ENCODE data around the gene RBMS3. TPM values are rescaled to one million over a fixed set of nuclear protein-coding genes. Genes with fewer than 3 reads are reported as not detected.

The RBMS3 gene
- total RNA-seq, 4 donors from 2014 or later = 3.8 to 18.7 (median 14.6) TPM

DNA sequence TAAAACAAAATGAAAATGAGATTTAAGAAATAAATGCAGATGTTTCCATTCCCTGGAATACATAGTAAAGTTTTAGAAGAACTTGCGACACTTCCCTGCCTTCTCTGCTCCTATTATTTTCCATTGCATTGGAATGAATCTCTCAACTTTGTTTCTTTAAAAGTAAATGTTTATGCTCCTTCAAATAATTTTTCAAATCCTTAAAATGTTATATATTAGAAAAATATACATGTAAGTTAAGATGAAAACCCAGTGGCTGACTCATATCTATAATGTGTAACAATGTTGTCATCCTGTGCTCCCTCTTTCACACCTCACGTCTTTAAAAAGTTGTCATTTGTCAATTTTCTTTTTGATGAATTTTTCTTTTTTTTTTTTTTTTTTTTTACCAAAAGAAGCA is 3.6 kb downstream of the RBMS3 start:
- no peaks in the 10 kb centered on the region for H3K27me3 ChIP-seq
- intact Hi-C loops (cut with DNase I; ENCODE audit: low total_unique reads) (no loop called here), in situ Hi-C loops (cut with MboI; ENCODE audit: low pct_ligation_motif_present in 1 of 4, low pct_unique_long_range_greater_than_20kb in 1 of 4, low sequenced_read_pairs in 3 of 4) (loop anchor here in 1 of 4 donors (25.0 kb wide), 1 partner anchor 478 kb away; no protein-coding TSS in a partner anchor)
- peaks cover 0 to 5% (median under 1%) of the 10 kb centered on the region in 4 donors for H3K4me1 ChIP-seq
- no peak for TF ChIP-seq POLR2A (IDR thresholded peaks at IDR 0.05)
- TF ChIP-seq POLR2AphosphoS5 (IDR thresholded peaks at IDR 0.05) = no peak
- TF ChIP-seq EP300 (IDR thresholded peaks at IDR 0.05; ENCODE audit: low read depth) = no peak
- no peak for TF ChIP-seq CTCF (IDR thresholded peaks at IDR 0.05)
- H3K4me3 ChIP-seq = peak overlapping the region in 2 of 4 donors; percentile 36 to 49
- no peaks in the 10 kb centered on the region for H3K36me3 ChIP-seq
- no peak for DNase-seq
- 58 to 67% methylated on average over 2 of the region's 2 CpGs for WGBS, 2 donors (ENCODE audit: low coverage in 1 of 2)
- no peaks in the 10 kb centered on the region for H3K9me3 ChIP-seq
- H3K27ac ChIP-seq = peak overlapping the region; percentile 78 to 87 (median 80)

DNA sequence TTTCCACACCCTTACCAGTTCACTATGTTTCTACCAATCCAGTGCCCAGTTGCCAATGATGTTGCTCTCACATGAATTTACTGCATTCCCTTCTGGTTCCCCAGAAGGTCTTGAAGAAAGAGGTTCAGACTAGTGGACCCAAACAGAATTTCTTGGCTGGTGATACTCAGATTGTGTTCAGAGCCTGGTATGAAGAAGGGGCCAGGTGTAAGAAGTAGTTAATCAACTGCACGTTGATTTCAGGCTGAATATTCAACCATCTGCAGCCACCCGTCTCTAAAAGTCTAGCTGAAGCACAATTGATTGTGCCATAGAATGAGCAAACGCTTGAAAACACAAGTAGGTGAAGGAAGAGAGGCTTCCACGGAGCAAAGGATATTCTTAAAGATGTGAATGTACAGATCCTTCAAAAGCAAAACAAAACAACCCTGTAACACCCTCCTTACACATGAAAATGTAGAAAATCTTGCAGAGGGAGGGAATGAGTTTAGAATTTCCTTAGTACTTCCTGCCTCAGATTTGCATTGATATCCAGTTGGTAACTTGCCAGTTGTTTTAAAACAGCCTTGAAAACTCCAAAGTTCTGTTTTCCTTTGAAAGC is 4.7 kb downstream of the RBMS3 start:
- no peak for DNase-seq
- intact Hi-C loops (cut with DNase I; ENCODE audit: low total_unique reads) = no loop called here
- in situ Hi-C loops (cut with MboI; ENCODE audit: low pct_ligation_motif_present in 1 of 4, low pct_unique_long_range_greater_than_20kb in 1 of 4, low sequenced_read_pairs in 3 of 4) = loop anchor here in 1 of 4 donors (25.0 kb wide), 1 partner anchor 477 kb away; no protein-coding TSS in a partner anchor
- Histone ChIP-seq H3K9me3 (no peaks in the 10 kb centered on the region), H3K27me3 (no peaks in the 10 kb centered on the region), H3K4me1 (no peaks in the 10 kb centered on the region), H3K4me3 (peak overlapping the region in 3 of 4 donors; percentile 3 to 20 (median 7)), H3K27ac (peak overlapping the region; percentile 51 to 87 (median 62)), H3K36me3 (no peaks in the 10 kb centered on the region)
- WGBS, 2 donors (ENCODE audit: low coverage in 1 of 2) = 37 to 57% methylated on average over 4 of the region's 4 CpGs
- no peak for TF ChIP-seq POLR2AphosphoS5 (IDR thresholded peaks at IDR 0.05)
- no peak for TF ChIP-seq CTCF (IDR thresholded peaks at IDR 0.05)
- TF ChIP-seq POLR2A (IDR thresholded peaks at IDR 0.05) = no peak
- TF ChIP-seq EP300 (IDR thresholded peaks at IDR 0.05; ENCODE audit: low read depth) = no peak

GRCh38 chr3:29286478-29287240 is 5.8 kb downstream of the RBMS3 start:
- Histone ChIP-seq H3K4me1 (peaks cover 0 to 7% (median 3%) of the 10 kb centered on the region in 4 donors), H3K9me3 (no peaks in the 10 kb centered on the region), H3K36me3 (no peaks in the 10 kb centered on the region), H3K4me3 (peak overlapping the region in 3 of 4 donors; percentile 3 to 20 (median 7)), H3K27me3 (no peaks in the 10 kb centered on the region), H3K27ac (peak overlapping the region; percentile 51 to 87 (median 62))
- intact Hi-C loops (cut with DNase I; ENCODE audit: low total_unique reads) (no loop called here), in situ Hi-C loops (cut with MboI; ENCODE audit: low pct_ligation_motif_present in 1 of 4, low pct_unique_long_range_greater_than_20kb in 1 of 4, low sequenced_read_pairs in 3 of 4) (loop anchor here in 1 of 4 donors (25.0 kb wide), 1 partner anchor 476 kb away; no protein-coding TSS in a partner anchor)
- DNase-seq = no peak
- WGBS, 2 donors (ENCODE audit: low coverage in 1 of 2) = 63 to 70% methylated on average over 5 of the region's 5 CpGs
- TF ChIP-seq CTCF (IDR thresholded peaks at IDR 0.05) (no peak), POLR2A (IDR thresholded peaks at IDR 0.05) (no peak), POLR2AphosphoS5 (IDR thresholded peaks at IDR 0.05) (no peak), EP300 (IDR thresholded peaks at IDR 0.05; ENCODE audit: low read depth) (no peak)

GRCh38 chr3:29290596-29290995 is 9.7 kb downstream of the RBMS3 start:
- 56 to 66% methylated on average over 2 of the region's 2 CpGs for WGBS, 2 donors (ENCODE audit: low coverage in 1 of 2)
- no peak overlapping the region for H3K4me3 ChIP-seq
- H3K9me3 ChIP-seq = no peaks in the 10 kb centered on the region
- intact Hi-C loops (cut with DNase I; ENCODE audit: low total_unique reads) (no loop called here), in situ Hi-C loops (cut with MboI; ENCODE audit: low pct_ligation_motif_present in 1 of 4, low pct_unique_long_range_greater_than_20kb in 1 of 4, low sequenced_read_pairs in 3 of 4) (loop anchor here in 1 of 4 donors (25.0 kb wide), 1 partner anchor 472 kb away; no protein-coding TSS in a partner anchor)
- H3K36me3 ChIP-seq = no peaks in the 10 kb centered on the region
- TF ChIP-seq CTCF (IDR thresholded peaks at IDR 0.05) = no peak
- no peak for TF ChIP-seq EP300 (IDR thresholded peaks at IDR 0.05; ENCODE audit: low read depth)
- no peak for TF ChIP-seq POLR2A (IDR thresholded peaks at IDR 0.05)
- TF ChIP-seq POLR2AphosphoS5 (IDR thresholded peaks at IDR 0.05) = no peak
- no peak overlapping the region for H3K27ac ChIP-seq
- no peak for DNase-seq
- H3K4me1 ChIP-seq = peaks cover 0 to 10% (median 4%) of the 10 kb centered on the region in 4 donors
- H3K27me3 ChIP-seq = no peaks in the 10 kb centered on the region
